Measurements from ENCODE around the gene EXOC4.
A peak's percentile ranks its signal among the peaks of the same experiment; 100 is the strongest.

The EXOC4 gene

DNA sequence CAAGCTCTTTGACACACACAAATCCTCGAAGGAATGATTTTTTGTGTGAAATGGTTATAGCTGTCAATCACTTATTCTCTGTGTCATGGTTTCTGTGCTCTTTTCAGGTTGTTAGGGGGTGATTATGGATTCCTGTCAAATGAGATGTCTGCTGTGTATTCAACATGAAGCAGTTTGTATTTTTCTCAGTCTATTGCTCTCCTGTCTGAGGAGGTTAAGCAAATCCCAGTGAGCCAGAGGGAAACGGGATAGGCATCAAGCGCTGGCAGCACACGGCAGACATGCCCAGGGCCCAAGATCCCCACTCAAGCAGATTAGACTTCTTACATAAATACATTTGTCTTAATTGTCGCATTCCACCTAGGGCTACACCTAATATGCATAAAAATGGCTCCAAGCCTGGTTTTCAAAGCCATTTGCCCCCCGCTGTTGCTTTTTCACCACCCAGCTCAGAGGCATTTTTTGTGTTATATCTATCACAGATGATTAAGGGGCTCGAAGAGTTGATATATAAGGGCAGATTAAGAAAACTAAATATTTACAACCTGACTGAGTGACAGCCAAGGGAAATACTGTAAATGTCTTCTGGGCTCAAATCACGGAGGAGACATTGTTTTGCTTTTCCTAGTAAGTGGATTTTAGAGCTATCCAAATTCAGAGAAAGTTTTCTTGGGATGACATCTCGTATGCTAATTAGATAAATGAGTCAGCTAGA is 681.5 kb downstream of the EXOC4 start:
- no peak overlapping the region for H3K4me3 ChIP-seq (ENCODE audit: low read length)
- TF ChIP-seq, protein P1, sequence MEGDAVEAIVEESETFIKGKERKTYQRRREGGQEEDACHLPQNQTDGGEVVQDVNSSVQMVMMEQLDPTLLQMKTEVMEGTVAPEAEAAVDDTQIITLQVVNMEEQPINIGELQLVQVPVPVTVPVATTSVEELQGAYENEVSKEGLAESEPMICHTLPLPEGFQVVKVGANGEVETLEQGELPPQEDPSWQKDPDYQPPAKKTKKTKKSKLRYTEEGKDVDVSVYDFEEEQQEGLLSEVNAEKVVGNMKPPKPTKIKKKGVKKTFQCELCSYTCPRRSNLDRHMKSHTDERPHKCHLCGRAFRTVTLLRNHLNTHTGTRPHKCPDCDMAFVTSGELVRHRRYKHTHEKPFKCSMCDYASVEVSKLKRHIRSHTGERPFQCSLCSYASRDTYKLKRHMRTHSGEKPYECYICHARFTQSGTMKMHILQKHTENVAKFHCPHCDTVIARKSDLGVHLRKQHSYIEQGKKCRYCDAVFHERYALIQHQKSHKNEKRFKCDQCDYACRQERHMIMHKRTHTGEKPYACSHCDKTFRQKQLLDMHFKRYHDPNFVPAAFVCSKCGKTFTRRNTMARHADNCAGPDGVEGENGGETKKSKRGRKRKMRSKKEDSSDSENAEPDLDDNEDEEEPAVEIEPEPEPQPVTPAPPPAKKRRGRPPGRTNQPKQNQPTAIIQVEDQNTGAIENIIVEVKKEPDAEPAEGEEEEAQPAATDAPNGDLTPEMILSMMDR (IDR thresholded peaks at IDR 0.05; ENCODE audit: insufficient read depth, low read depth, low read length, missing control alignments): no peak
- no peak for DNase-seq (ENCODE audit: low read depth)

DNA sequence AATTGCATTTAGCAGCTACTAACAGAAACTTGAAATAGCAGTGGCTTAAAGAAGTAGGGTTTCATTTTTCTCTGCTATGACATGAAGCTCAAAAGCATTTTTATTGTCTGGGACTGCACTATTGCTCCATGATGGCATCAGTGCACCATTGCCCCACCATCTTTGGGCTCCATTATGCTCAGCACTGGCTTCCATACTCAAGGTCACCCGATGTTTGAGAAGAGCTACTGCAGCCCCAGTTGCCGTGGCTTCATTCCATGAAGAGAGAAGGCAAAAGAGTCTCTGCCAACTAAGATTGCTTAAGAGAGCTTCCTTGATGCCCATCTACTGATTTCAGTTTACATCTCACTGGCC is 682.1 kb downstream of the EXOC4 start:
- no peak for DNase-seq (ENCODE audit: low read depth)
- TF ChIP-seq, protein P1 (IDR thresholded peaks at IDR 0.05; ENCODE audit: insufficient read depth, low read depth, low read length, missing control alignments): no peak
- no peak overlapping the region for H3K4me3 ChIP-seq (ENCODE audit: low read length)

DNA sequence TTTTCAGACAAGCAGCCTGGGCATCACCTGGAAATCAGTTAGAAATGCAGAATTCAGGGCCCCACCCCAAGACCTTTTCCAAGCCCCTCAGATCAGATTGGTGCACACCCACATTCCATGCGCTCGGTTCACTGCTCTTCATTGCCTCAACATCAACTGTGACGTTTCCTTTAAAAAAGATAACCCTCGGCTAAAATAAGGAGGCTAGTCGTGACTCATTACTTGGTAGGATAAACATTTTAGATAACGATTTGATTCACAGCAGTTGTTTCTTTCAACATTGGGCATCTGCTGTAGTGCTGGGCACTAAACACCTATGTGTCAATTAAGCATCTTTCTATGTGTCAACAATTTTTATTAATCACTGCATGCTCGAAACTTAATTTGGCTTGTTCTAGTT is 683.2 kb downstream of the EXOC4 start:
- peak; percentile 40 for DNase-seq (ENCODE audit: low read depth)
- TF ChIP-seq, protein P1 (IDR thresholded peaks at IDR 0.05; ENCODE audit: insufficient read depth, low read depth, low read length, missing control alignments): no peak

DNA sequence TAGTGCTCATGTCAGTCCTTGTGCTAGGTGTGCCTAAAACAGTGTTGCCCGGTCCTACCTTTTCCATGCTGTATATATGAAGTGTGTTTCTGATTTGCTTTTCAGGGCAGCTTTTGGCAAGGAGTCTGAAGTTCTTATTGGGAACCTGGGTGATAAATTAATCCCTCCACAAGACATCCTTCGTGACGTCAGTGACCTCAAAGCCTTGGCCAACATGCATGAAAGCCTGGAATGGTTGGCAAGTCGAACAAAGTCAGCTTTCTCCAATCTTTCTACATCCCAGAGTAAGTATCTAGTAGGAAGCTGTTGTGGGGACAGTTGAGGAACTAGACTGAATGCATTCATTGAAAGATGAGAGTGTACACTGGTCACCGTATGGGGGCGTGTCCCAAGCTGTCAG is 684.9 kb downstream of the EXOC4 start:
- TF ChIP-seq, protein P1 (IDR thresholded peaks at IDR 0.05; ENCODE audit: insufficient read depth, low read depth, low read length, missing control alignments): no peak
- no peak for DNase-seq (ENCODE audit: low read depth)
- no peak overlapping the region for H3K4me3 ChIP-seq (ENCODE audit: low read length)

More for the DNA sequence above, 683.2 kb downstream of the EXOC4 start:
- no peak overlapping the region for H3K4me3 ChIP-seq (ENCODE audit: low read length)

DNA sequence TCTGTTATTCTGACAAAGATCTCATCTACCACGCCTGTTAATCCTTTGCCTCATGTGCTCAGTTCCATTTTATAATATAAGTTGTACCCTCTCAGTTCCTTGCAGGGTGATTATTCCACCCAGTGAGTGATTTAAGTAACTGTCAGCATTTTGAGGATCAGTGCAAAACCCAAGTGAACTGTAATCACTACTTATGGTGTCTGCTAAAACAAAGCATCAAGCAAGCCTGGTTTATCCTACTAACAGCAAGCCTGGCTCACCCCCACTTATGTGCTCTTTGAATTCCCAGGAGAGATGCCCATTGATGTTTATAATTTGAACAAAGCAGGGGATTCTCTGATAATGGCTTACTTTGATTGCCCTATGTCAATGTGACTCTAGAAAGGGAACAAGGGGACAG is 687.5 kb downstream of the EXOC4 start:
- no peak overlapping the region for H3K4me3 ChIP-seq (ENCODE audit: low read length)
- DNase-seq (ENCODE audit: low read depth): no peak
- TF ChIP-seq, protein P1 (IDR thresholded peaks at IDR 0.05; ENCODE audit: insufficient read depth, low read depth, low read length, missing control alignments): no peak

DNA sequence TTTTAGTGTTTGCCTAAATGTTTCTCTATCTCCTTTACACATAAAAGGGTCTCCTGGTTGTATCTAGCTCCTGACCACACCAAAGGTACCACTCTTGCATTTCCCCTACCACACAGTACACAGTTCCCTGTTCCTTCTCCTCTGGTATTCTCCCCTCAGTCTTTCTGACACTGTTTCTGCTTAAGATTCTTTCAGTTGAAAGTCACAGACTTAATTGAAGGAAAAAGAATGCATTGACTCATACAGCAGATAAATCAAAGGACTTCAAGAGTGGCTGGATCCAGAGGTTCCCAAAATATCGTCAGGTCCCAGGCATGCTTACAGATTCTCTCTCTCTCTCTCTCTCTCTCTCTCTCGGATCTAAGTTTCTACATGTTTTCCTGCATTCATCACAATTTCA is 688.6 kb downstream of the EXOC4 start:
- TF ChIP-seq, protein P1 (IDR thresholded peaks at IDR 0.05; ENCODE audit: insufficient read depth, low read depth, low read length, missing control alignments): no peak
- peak; percentile 24 for DNase-seq (ENCODE audit: low read depth)
- no peak overlapping the region for H3K4me3 ChIP-seq (ENCODE audit: low read length)

DNA sequence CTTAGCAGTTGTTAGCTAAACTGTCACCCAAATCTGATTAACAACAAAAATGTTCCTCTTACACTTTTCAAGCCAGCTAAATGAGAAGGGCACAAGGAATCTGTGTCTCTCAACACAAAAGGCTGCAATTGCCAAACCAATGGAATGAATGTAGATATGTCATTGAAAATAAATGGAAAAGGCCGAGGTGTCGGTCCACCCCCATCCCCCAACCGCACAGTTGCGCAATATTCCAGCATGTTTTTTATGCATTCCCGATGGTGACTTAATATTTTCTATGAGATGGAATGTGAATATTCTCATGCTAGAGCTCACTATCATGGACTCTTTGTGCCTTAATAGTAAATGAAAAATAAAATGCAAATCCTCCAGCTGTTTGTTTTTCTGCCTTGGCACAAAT is 692.6 kb downstream of the EXOC4 start:
- H3K4me3 ChIP-seq (ENCODE audit: low read length): no peak overlapping the region
- TF ChIP-seq, protein P1 (IDR thresholded peaks at IDR 0.05; ENCODE audit: insufficient read depth, low read depth, low read length, missing control alignments): no peak
- DNase-seq (ENCODE audit: low read depth): no peak
